GM13976 (cell line): ENCODE results near the gene ME3.
"Not testable (repeated sequence)": the region's sequence is repeated elsewhere in the genome, so short reads cannot be mapped to it uniquely, and the experiment has no call there.

Experiments
- DNase-seq: peaks from one replicate; pipeline ENCODE4 v3.0.0; 2012; ENCODE audit warnings: low spot score
- CTCF ChIP-seq: IDR thresholded peaks from 2 replicates; pipeline ENCODE4 v1.5.1; 2012; ENCODE audit warnings: borderline replicate concordance, mild to moderate bottlenecking; ENCODE audit not compliant: insufficient read depth; ENCODE audit errors: extremely low read depth, missing control alignments, control extremely low read depth
- in situ Hi-C: fragments of 300-500 bp; cut with MboI; formaldehyde crosslinking; loops from one replicate; pipeline ENCODE4 v1.12.0; 2022; ENCODE audit warnings: low sequenced_read_pairs, mixed read lengths, inconsistent platforms; ENCODE audit not compliant: unreplicated experiment

The ME3 gene

DNA sequence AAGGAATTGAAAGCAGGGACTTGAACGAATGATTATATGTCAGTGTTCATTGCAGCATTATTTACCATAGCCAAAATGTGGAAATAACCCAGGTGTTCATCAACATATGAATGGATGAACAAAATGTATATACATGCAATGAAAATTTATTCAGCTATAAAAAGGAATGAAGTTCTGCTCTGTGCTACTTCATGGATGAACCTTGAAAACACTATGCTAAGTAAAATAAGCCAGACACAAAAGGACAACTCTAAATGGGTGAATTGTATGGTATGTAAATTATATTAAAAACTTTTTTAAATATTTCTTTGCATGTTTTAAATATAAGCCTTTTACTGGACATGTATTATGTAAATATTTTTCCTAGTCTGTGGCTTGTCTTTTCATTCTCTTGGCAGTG lies 107.0 kb downstream of the ME3 start:
- in situ Hi-C loops, result no loop called here
- no peak for DNase-seq
- no peak for TF ChIP-seq CTCF

GRCh38 chr11:86562842-86563241 lies 109.6 kb downstream of the ME3 start:
- in situ Hi-C loops, DNase-seq: not testable (repeated sequence)

DNA sequence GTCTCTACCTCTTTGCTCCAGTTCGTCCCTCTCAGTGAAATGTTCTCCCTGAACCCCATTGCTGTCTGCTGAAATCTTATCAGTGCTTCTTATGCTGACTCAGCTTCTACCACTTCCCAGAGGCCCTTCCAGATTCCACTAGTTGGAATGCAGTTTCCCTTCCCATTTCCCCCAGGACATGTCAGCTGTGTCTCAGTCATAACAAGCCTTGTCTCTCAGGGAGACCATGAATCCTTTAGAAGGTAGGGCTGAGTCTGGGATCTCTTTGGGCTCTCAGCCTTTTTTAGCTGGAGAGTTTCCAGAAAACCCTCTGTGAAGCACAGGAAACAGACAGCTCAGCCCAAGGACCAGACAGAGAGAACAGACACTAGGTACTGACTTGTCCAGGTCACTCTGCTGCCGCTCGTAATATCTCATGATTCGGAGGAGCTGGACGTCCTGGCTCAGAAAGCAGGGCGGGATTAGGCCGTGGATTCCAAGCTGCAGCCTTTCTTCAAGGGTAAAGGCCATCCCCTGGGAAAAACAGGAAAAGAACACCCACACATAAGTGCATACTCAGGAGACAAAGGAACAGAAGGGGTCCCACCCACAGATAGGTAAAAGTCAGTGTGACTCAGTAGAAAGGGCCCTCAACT lies 113.0 kb downstream of the ME3 start:
- no peak for DNase-seq
- in situ Hi-C loops, result no loop called here
- no peak for TF ChIP-seq CTCF

DNA sequence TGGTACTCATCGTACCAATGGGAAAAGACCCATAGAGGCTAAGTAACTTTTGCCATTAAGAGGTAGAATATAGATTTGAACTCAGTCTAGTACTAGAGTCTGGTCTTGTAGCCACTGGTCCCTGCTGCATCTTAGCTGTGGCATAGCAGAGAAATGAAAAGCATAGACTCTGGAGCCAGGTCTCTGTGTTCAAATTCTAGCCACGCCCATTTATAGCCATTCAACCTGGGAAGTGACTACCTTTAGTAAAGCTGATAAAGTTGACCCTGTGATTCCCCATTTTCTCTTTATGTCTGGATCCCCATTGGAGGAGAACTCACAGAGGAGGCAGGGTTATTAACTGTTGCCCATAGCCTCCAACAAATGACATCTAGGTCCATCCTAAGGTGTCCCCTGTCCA lies 113.6 kb downstream of the ME3 start:
- DNase-seq, result no peak
- in situ Hi-C loops, result no loop called here
- no peak for TF ChIP-seq CTCF

DNA sequence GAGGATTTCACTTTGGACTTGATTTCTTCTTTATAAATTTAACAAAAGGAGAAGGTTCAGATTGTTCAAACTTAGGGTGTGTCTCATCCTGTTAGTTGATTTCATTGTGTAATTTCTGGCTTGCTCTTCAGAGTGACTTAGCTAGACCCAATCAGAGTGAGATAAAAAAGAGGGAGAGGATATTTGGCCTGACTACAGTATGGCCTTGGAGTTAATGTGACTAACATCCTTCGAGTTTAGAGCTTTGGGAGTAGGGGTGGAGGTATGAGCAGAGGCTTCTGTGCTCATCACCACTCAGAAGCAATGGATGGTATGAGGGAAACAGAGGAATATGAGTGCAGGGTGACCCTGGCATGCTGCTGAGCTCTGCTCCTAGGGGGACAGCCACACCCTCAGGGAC lies 114.2 kb downstream of the ME3 start:
- DNase-seq, result no peak
- in situ Hi-C loops, result no loop called here
- no peak for TF ChIP-seq CTCF

GRCh38 chr11:86555866-86556265 lies 116.5 kb downstream of the ME3 start:
- no peak for TF ChIP-seq CTCF
- no peak for DNase-seq
- in situ Hi-C loops, result no loop called here

DNA sequence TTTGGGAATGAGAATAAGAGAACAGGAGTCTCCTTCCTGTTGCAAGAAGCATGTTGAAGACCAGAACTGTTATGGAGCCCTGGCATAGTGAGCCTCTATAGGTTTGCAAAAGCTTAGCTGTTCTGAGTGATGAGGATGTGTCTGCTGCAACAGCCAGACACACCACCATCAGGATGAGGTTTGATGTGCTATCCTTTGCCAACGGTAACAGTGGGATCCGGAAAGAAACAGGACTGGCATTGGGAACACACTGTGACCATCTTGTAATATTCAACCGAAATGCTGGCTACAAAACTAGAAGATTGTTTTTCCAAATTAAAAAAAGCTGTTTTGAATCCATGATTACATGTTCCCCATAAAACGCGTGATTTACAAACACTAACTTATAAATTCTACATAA lies 117.0 kb downstream of the ME3 start:
- DNase-seq, result no peak
- no peak for TF ChIP-seq CTCF
- in situ Hi-C loops, result no loop called here

DNA sequence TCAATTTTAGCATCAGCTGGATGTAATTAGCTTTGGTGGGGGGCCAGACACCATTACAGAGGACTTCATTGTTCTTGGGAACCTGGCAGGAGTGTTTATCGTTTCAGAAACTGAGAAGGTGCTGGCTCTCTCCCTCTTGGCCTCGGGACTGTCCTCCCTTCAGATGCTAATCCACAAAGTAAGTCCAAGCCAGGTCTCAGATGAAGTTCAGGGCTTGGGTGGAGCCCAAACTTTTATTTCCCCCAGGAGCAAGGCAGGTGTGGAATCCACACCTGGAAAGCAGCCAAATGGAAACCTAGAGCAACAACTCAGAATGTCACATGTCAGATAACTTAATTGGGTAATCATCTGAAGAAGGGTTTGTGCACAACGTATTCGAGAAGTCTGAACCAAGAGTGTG lies 119.2 kb downstream of the ME3 start:
- no peak for TF ChIP-seq CTCF
- in situ Hi-C loops, result no loop called here
- DNase-seq, result no peak
